IMR-90 (cell line): ENCODE measurements around the gene MEOX2. TPM values are rescaled to one million over a fixed set of nuclear protein-coding genes. Genes with fewer than 3 reads are reported as not detected.

Experiments used
- ATAC-seq: fragments of 200-7000 bp; cut with Tn5 transposase; 2 replicates; pipeline ENCODE4 v1.9.1; 2020; ENCODE audit warnings: low read depth, mild to moderate bottlenecking, moderate library complexity
- BruUV-seq: library from RNA; stranded (reverse); fragments of 400-500 nt; replicated peaks from 2 replicates; lab custom pipeline; 2021; lab: Mats Ljungman, UMichigan
- CTCF ChIA-PET: fragments of 300-600 bp; formaldehyde crosslinking; extraction: SDS; loops from one replicate; lab custom pipeline; 2021; ENCODE audit warnings: antibody characterized with exemption; lab: Yijun Ruan, JAX
- POLR2A ChIA-PET: fragments of 300-600 bp; sonication (Branson Sonifier 250); formaldehyde crosslinking; loops from one replicate; lab custom pipeline; 2022; ENCODE audit warnings: antibody characterized with exemption; ENCODE audit not compliant: unreplicated experiment; lab: Charles Lee
- DNase-seq: peaks from one replicate; pipeline ENCODE4 v3.0.0; 2013
- H2AFZ ChIP-seq: replicated peaks from 2 replicates; pipeline ENCODE3; 2013; ENCODE audit warnings: low read length, mild to moderate bottlenecking; ENCODE audit not compliant: poor library complexity
- H2AK5ac ChIP-seq: 2 replicates; pipeline ENCODE4 v1.6.1; 2013; ENCODE audit warnings: low read depth, low read length, inconsistent platforms
- H2AK9ac ChIP-seq: replicated peaks from 2 replicates; pipeline ENCODE3; 2013; ENCODE audit warnings: mild to moderate bottlenecking, low read depth, low read length, moderate library complexity; ENCODE audit not compliant: poor library complexity
- H2BK120ac ChIP-seq: 2 replicates; pipeline ENCODE4 v1.6.1; 2013; ENCODE audit warnings: low read depth, low read length, inconsistent platforms
- H2BK15ac ChIP-seq: 3 replicates; pipeline ENCODE4 v1.6.1; 2013; ENCODE audit warnings: low read depth, low read length, inconsistent platforms
- H2BK20ac ChIP-seq: 2 replicates; pipeline ENCODE4 v1.6.1; 2013; ENCODE audit warnings: low read depth, mild to moderate bottlenecking, inconsistent platforms, low read length, moderate library complexity
- H2BK5ac ChIP-seq: 2 replicates; pipeline ENCODE4 v1.6.1; 2013; ENCODE audit warnings: mild to moderate bottlenecking, low read depth, low read length, inconsistent platforms; ENCODE audit not compliant: poor library complexity, severe bottlenecking
- H3K14ac ChIP-seq: replicated peaks from 2 replicates; pipeline ENCODE4 v1.6.1; 2013; ENCODE audit warnings: low read depth, low read length, inconsistent platforms
- H3K18ac ChIP-seq: 2 replicates; pipeline ENCODE4 v1.6.1; 2013; ENCODE audit warnings: low read depth, low read length, control low read depth
- H3K23ac ChIP-seq: 2 replicates; pipeline ENCODE4 v1.6.1; 2013; ENCODE audit warnings: low read depth, low read length, inconsistent platforms
- H3K27ac ChIP-seq: 2 replicates; pipeline ENCODE4 v1.5.1; 2013; ENCODE audit warnings: mild to moderate bottlenecking, control low read depth, low read length; ENCODE audit not compliant: insufficient read depth
- H3K27me3 ChIP-seq: 2 replicates; pipeline ENCODE4 v1.6.1; 2013; ENCODE audit warnings: low read length; ENCODE audit not compliant: control insufficient read depth, insufficient read depth
- H3K36me3 ChIP-seq: 2 replicates; pipeline ENCODE4 v1.6.1; 2013; ENCODE audit warnings: low read length, mixed read lengths; ENCODE audit not compliant: control insufficient read depth, insufficient read depth
- H3K4ac ChIP-seq: 2 replicates; pipeline ENCODE4 v1.6.1; 2013; ENCODE audit warnings: low read depth, low read length, inconsistent platforms
- H3K4me1 ChIP-seq: 2 replicates; pipeline ENCODE4 v1.6.1; 2013; ENCODE audit warnings: low read length, mixed read lengths; ENCODE audit not compliant: control insufficient read depth, insufficient read depth
- H3K4me2 ChIP-seq: 2 replicates; pipeline ENCODE4 v1.6.1; 2013; ENCODE audit warnings: low read depth, mild to moderate bottlenecking, control low read depth, low read length, moderate library complexity
- H3K4me3 ChIP-seq: 2 replicates; pipeline ENCODE4 v1.5.1; 2013; ENCODE audit warnings: low read depth, mild to moderate bottlenecking, control low read depth, low read length, moderate library complexity; ENCODE audit not compliant: insufficient read depth
- H3K56ac ChIP-seq: 2 replicates; pipeline ENCODE4 v1.6.1; 2013; ENCODE audit warnings: low read length, inconsistent platforms; ENCODE audit not compliant: insufficient read depth; ENCODE audit errors: extremely low read depth
- H3K79me1 ChIP-seq, 2 experiments: 2 replicates each; pipeline ENCODE4 v1.6.1; 2013; ENCODE audit warnings: low read length in 2 of 2, inconsistent platforms in 1 of 2, low read depth in 1 of 2
- H3K9ac ChIP-seq: 2 replicates; pipeline ENCODE4 v1.6.1; 2013; ENCODE audit warnings: low read depth, low read length, control low read depth
- H3K9me1 ChIP-seq: 2 replicates; pipeline ENCODE4 v1.6.1; 2013; ENCODE audit warnings: low read length, inconsistent platforms; ENCODE audit not compliant: insufficient read depth
- H3K9me3 ChIP-seq: 2 replicates; pipeline ENCODE4 v1.6.1; 2013; ENCODE audit warnings: low read length; ENCODE audit not compliant: control insufficient read depth, insufficient read depth
- H4K20me1 ChIP-seq: 2 replicates; pipeline ENCODE4 v1.6.1; 2013; ENCODE audit warnings: low read length, inconsistent platforms; ENCODE audit not compliant: insufficient read depth
- H4K5ac ChIP-seq: 2 replicates; pipeline ENCODE4 v1.6.1; 2013; ENCODE audit warnings: mild to moderate bottlenecking, low read depth, low read length, control low read depth
- H4K8ac ChIP-seq, 2 experiments: 2 replicates each; pipeline ENCODE4 v1.6.1; 2013; ENCODE audit warnings: low read depth in 2 of 2, low read length in 2 of 2, control low read depth in 1 of 2, inconsistent platforms in 1 of 2
- H4K91ac ChIP-seq: 2 replicates; pipeline ENCODE4 v1.6.1; 2013; ENCODE audit warnings: low read depth, low read length, inconsistent platforms; ENCODE audit not compliant: insufficient read depth
- BHLHE40 ChIP-seq: fragments of 150-350 bp; IDR thresholded peaks from 2 replicates; pipeline ENCODE4 v1.6.1; 2016; ENCODE audit warnings: mild to moderate bottlenecking, low read depth, low read length
- CEBPB ChIP-seq: IDR thresholded peaks from 2 replicates; pipeline ENCODE4 v1.6.1; 2012; ENCODE audit warnings: low read depth, low read length, improper control_type of control experiment
- CHD1 ChIP-seq: IDR thresholded peaks from 2 replicates; pipeline ENCODE4 v1.6.1; 2012; ENCODE audit warnings: low read depth, low read length, improper control_type of control experiment
- CTCF ChIP-seq: conservative IDR thresholded peaks from 2 replicates; pipeline ENCODE4 v1.5.1; 2012; ENCODE audit warnings: mild to moderate bottlenecking, low read depth, low read length, improper control_type of control experiment
- ELK1 ChIP-seq: fragments of 150-350 bp; IDR thresholded peaks from 2 replicates; pipeline ENCODE4 v1.6.1; 2016; ENCODE audit warnings: low read depth, mild to moderate bottlenecking, low read length, moderate library complexity, borderline replicate concordance
- FOS ChIP-seq: fragments of 150-350 bp; IDR thresholded peaks from 2 replicates; pipeline ENCODE4 v1.6.1; 2016; ENCODE audit warnings: low read depth, low read length
- MAFK ChIP-seq: IDR thresholded peaks from 2 replicates; pipeline ENCODE4 v1.6.1; 2012; ENCODE audit warnings: low read depth, low read length, improper control_type of control experiment
- MAZ ChIP-seq: IDR thresholded peaks from 2 replicates; pipeline ENCODE4 v1.6.1; 2012; ENCODE audit warnings: low read depth, mild to moderate bottlenecking, low read length, improper control_type of control experiment, moderate library complexity, borderline replicate concordance
- MXI1 ChIP-seq: IDR thresholded peaks from 2 replicates; pipeline ENCODE4 v1.6.1; 2012; ENCODE audit warnings: low read depth, mild to moderate bottlenecking, low read length, moderate library complexity, borderline replicate concordance
- NFE2L2 ChIP-seq: fragments of 150-350 bp; IDR thresholded peaks from 2 replicates; pipeline ENCODE4 v1.6.1; 2016; ENCODE audit warnings: low read depth, mild to moderate bottlenecking, low read length
- POLR2A ChIP-seq: IDR thresholded peaks from 2 replicates; pipeline ENCODE4 v1.6.1; 2012; ENCODE audit warnings: mild to moderate bottlenecking, low read depth, low read length
- RAD21 ChIP-seq: IDR thresholded peaks from 2 replicates; pipeline ENCODE4 v1.6.1; 2012; ENCODE audit warnings: low read length, improper control_type of control experiment
- RCOR1 ChIP-seq: IDR thresholded peaks from 2 replicates; pipeline ENCODE4 v1.6.1; 2012; ENCODE audit warnings: mild to moderate bottlenecking, low read length, improper control_type of control experiment; ENCODE audit not compliant: insufficient replicate concordance
- RFX5 ChIP-seq: IDR thresholded peaks from 2 replicates; pipeline ENCODE4 v1.8.0; 2012; ENCODE audit warnings: low read depth, mild to moderate bottlenecking, low read length, moderate library complexity
- SMC3 ChIP-seq: fragments of 150-350 bp; IDR thresholded peaks from 2 replicates; pipeline ENCODE4 v1.6.1; 2016; ENCODE audit warnings: low read depth, mild to moderate bottlenecking, antibody characterized with exemption, low read length, moderate library complexity
- USF2 ChIP-seq: fragments of 150-350 bp; IDR thresholded peaks from 2 replicates; pipeline ENCODE4 v1.6.1; 2017; ENCODE audit warnings: mild to moderate bottlenecking, antibody characterized with exemption, low read length, low read depth
- whole genome bisulfite sequencing, 2 experiments: methylation state at CpG; one replicate each; pipeline versions ENCODE4 v1.1.5 to v1.1.7; 2013; ENCODE audit warnings: missing lambda C conversion rate in 2 of 2; ENCODE audit not compliant: insufficient read length in 1 of 2; ENCODE audit errors: extremely low coverage in 2 of 2; 5-methylcytosine and 5-hydroxymethylcytosine counted together
- dilution Hi-C: fragments of 300-500 bp; cut with HindIII; formaldehyde crosslinking; loops from one replicate; pipeline ENCODE4 v1.14.3; 2018; ENCODE audit warnings: low sequenced_read_pairs; ENCODE audit not compliant: unreplicated experiment
- in situ Hi-C: fragments of 300-500 bp; cut with MboI; formaldehyde crosslinking; loops from 3 replicates; pipeline ENCODE4 v1.14.3; 2019; ENCODE audit warnings: low sequenced_read_pairs, inconsistent platforms, mixed read lengths
- intact Hi-C: fragments of 100-400 bp; cut with micrococcal nuclease; formaldehyde crosslinking; loops from 2 replicates; pipeline ENCODE4 v1.10.0; 2022
- polyA plus RNA-seq, 3 experiments: library from polyadenylated mRNA; depleted of rRNA; stranded (reverse); fragments of >200 nt; gene quantifications; 2 replicates each; pipeline ENCODE4 v1.2.3, GENCODE V29; 2012; ENCODE audit warnings: low replicate concordance in 1 of 3
- total RNA-seq: library from RNA; depleted of rRNA; stranded (reverse); fragments of >200 nt; gene quantifications from 2 replicates; pipeline ENCODE4 v1.2.3, GENCODE V29; 2012

The MEOX2 gene
- total and polyA plus RNA-seq, 2 of the 4 experiments (the other 2 are of a cell fraction): under 0.01 TPM; not detected in 1

- Histone ChIP-seq H3K27me3 (peaks cover 18% of the 10 kb centered on the region), H3K4me2 (no peak overlapping the region), H3K27ac (no peak overlapping the region), H4K20me1 (no peaks in the 10 kb centered on the region), H2AK5ac (no peak overlapping the region), H2BK120ac (no peak overlapping the region), H3K18ac (no peak overlapping the region), H2AK9ac (no peak overlapping the region), H3K23ac (no peak overlapping the region), H3K9me3 (no peaks in the 10 kb centered on the region), H3K9ac (no peak overlapping the region), H3K4me3 (no peak overlapping the region), H3K4me1 (no peaks in the 10 kb centered on the region), H4K8ac (no peak overlapping the region), H2AFZ (no peak overlapping the region), H3K56ac (no peak overlapping the region), H2BK5ac (no peak overlapping the region), H4K5ac (no peak overlapping the region), H3K36me3 (no peaks in the 10 kb centered on the region), H4K91ac (no peak overlapping the region), H3K79me1 (no peaks in the 10 kb centered on the region), H2BK15ac (no peak overlapping the region), H2BK20ac (no peak overlapping the region), H3K9me1 (no peaks in the 10 kb centered on the region), H3K4ac (no peak overlapping the region), H3K14ac (no peak overlapping the region)
- POLR2A ChIA-PET: no interaction called here
- ATAC-seq (no peak), DNase-seq (no peak)
- CTCF ChIA-PET: no interaction called here
- no CpG with 5 or more reads among the region's 1 CpG for WGBS, 2 experiments
- in situ Hi-C loops (no loop called here), dilution Hi-C loops (no loop called here), intact Hi-C loops (no loop called here)
- BruUV-seq: no TSS peak
- no peak for TF ChIP-seq RFX5
- no peak for TF ChIP-seq POLR2A
- TF ChIP-seq CEBPB: no peak
- TF ChIP-seq NFE2L2: no peak
- TF ChIP-seq ELK1: no peak
- no peak for TF ChIP-seq CTCF
- TF ChIP-seq BHLHE40: no peak
- no peak for TF ChIP-seq CHD1
- no peak for TF ChIP-seq USF2
- no peak for TF ChIP-seq RCOR1
- no peak for TF ChIP-seq MXI1
- no peak for TF ChIP-seq FOS
- TF ChIP-seq RAD21: no peak
- no peak for TF ChIP-seq MAZ
- no peak for TF ChIP-seq SMC3
- TF ChIP-seq MAFK: no peak
Measured at GRCh38 chr7:15681186-15681585, 5.3 kb downstream of the MEOX2 start.
